NCI-H748 (cell line): ENCODE measurements around the gene ATG7.
"Not testable (repeated sequence)": the region's sequence is repeated elsewhere in the genome, so short reads cannot be mapped to it uniquely, and the experiment has no call there.

Experiments
- DNase-seq: peaks from one replicate; lab custom pipeline; 2025; ENCODE audit not compliant: unreplicated experiment; lab: John Stamatoyannopoulos, UW

The ATG7 gene

GRCh38 chr3:11251807-11252176 lies 20.4 kb upstream of the ATG7 start:
- DNase-seq = peak; percentile 7

GRCh38 chr3:11254876-11255275 lies 17.3 kb upstream of the ATG7 start:
- no peak for DNase-seq

- DNase-seq = not testable (repeated sequence)
Observed at GRCh38 chr3:11255537-11255936, 16.7 kb upstream of the ATG7 start.

- DNase-seq = no peak
Observed at GRCh38 chr3:11258958-11259357, 13.2 kb upstream of the ATG7 start.

GRCh38 chr3:11260460-11260859 lies 11.7 kb upstream of the ATG7 start:
- DNase-seq = no peak

- DNase-seq = no peak
Observed at GRCh38 chr3:11269007-11269406, 3.2 kb upstream of the ATG7 start.

- DNase-seq = no peak
Observed at GRCh38 chr3:11272906-11273574, 843 bp downstream of the ATG7 start.

- DNase-seq = no peak
Observed at GRCh38 chr3:11273891-11274291, 1.7 kb downstream of the ATG7 start.

- no peak for DNase-seq
Observed at GRCh38 chr3:11274566-11275142, 2.5 kb downstream of the ATG7 start.

GRCh38 chr3:11275926-11276325 lies 3.7 kb downstream of the ATG7 start:
- no peak for DNase-seq

GRCh38 chr3:11276901-11277300 lies 4.7 kb downstream of the ATG7 start:
- no peak for DNase-seq

GRCh38 chr3:11282250-11283138 lies 10.3 kb downstream of the ATG7 start:
- DNase-seq = no peak

- DNase-seq = no peak
Observed at GRCh38 chr3:11283139-11283475, 10.9 kb downstream of the ATG7 start.

GRCh38 chr3:11284011-11284410 lies 11.8 kb downstream of the ATG7 start:
- DNase-seq = no peak

GRCh38 chr3:11285471-11285870 lies 13.3 kb downstream of the ATG7 start:
- DNase-seq = no peak

- no peak for DNase-seq
Observed at GRCh38 chr3:11287404-11287803, 15.2 kb downstream of the ATG7 start.

- no peak for DNase-seq
Observed at GRCh38 chr3:11288021-11288491, 15.9 kb downstream of the ATG7 start.

GRCh38 chr3:11288786-11289637 lies 16.8 kb downstream of the ATG7 start:
- no peak for DNase-seq

- no peak for DNase-seq
Observed at GRCh38 chr3:11289864-11290263, 17.7 kb downstream of the ATG7 start.

GRCh38 chr3:11290743-11291680 lies 18.8 kb downstream of the ATG7 start:
- no peak for DNase-seq
